HFFc6 (cell line): ENCODE results near the gene SEBOX. TPM values are rescaled to one million over a fixed set of nuclear protein-coding genes. Genes with fewer than 3 reads are reported as not detected.

Experiments used
- DNase-seq: peaks from one replicate; pipeline ENCODE4 v3.0.0-alpha.2; 2018
- H3K27ac Mint-ChIP-seq: 2 replicates; pipeline ENCODE4 v1.8.0; 2020; ENCODE audit warnings: mild to moderate bottlenecking, mixed read lengths
- H3K27me3 Mint-ChIP-seq: 2 replicates; pipeline ENCODE4 v1.8.0; 2021; ENCODE audit warnings: mild to moderate bottlenecking, moderate library complexity, mixed read lengths; ENCODE audit not compliant: insufficient read depth
- H3K36me3 Mint-ChIP-seq: 2 replicates; pipeline ENCODE4 v1.8.0; 2021; ENCODE audit warnings: low read depth, mixed read lengths
- H3K4me1 Mint-ChIP-seq: 2 replicates; pipeline ENCODE4 v1.8.0; 2020; ENCODE audit warnings: low read depth, mixed read lengths
- H3K4me3 Mint-ChIP-seq: 2 replicates; pipeline ENCODE4 v1.8.0; 2020; ENCODE audit warnings: mild to moderate bottlenecking, moderate library complexity, mixed read lengths
- H3K9me3 Mint-ChIP-seq: 2 replicates; pipeline ENCODE4 v1.8.0; 2020; ENCODE audit warnings: mild to moderate bottlenecking, mixed read lengths
- total RNA-seq, 6 experiments: library from RNA; stranded (reverse); fragmentation: NEBNext Ultra II Directional; extraction: Animal tissue kit (Norgen Biotek cat#: 25700); gene quantifications; 2 replicates in 1 of 6; 3 replicates in 5 of 6; pipeline ENCODE4 v1.2.3, GENCODE V29; 2021
- TF ChIP-seq, protein P1 (sequence below): fragments of 200-600 bp; sonication (generic); IDR thresholded peaks from 2 replicates; pipeline ENCODE4 v1.5.0; 2021; ENCODE audit warnings: antibody characterized with exemption, mild to moderate bottlenecking

The SEBOX gene
- total RNA-seq, 6 experiments from 2014 or later = not detected

DNA sequence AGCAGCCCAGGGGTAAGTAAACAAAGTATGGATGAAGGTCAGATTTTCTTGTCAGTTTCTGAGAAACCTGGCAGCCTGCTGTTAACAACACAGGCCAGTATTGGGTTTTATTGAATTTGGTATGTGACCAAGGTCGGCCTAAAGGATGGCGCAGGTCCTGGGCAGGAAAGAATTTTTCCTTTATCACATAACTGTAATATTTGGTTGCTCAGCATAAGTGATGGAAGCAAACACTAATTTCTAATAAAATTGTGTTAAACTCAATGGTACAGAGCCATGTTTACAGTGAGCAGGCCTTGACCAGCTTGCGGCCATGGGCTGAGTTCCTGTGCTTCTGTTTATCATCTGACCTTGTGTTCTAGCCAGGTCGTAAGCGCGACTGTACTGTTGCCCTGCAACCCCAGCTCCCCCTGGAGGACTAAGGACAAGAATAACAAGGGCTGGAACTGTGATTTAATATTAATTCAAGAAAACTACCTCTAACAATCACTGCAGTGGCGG lies 18.2 kb downstream of the SEBOX start:
- Mint-ChIP-seq H3K4me3 (peak overlapping the region; percentile 71), H3K27ac (peak overlapping the region; percentile 97), H3K27me3 (peaks cover 4% of the 10 kb centered on the region), H3K4me1 (peaks cover 34% of the 10 kb centered on the region), H3K9me3 (no peaks in the 10 kb centered on the region), H3K36me3 (peaks cover 44% of the 10 kb centered on the region)
- no peak for DNase-seq
- TF ChIP-seq, protein P1, sequence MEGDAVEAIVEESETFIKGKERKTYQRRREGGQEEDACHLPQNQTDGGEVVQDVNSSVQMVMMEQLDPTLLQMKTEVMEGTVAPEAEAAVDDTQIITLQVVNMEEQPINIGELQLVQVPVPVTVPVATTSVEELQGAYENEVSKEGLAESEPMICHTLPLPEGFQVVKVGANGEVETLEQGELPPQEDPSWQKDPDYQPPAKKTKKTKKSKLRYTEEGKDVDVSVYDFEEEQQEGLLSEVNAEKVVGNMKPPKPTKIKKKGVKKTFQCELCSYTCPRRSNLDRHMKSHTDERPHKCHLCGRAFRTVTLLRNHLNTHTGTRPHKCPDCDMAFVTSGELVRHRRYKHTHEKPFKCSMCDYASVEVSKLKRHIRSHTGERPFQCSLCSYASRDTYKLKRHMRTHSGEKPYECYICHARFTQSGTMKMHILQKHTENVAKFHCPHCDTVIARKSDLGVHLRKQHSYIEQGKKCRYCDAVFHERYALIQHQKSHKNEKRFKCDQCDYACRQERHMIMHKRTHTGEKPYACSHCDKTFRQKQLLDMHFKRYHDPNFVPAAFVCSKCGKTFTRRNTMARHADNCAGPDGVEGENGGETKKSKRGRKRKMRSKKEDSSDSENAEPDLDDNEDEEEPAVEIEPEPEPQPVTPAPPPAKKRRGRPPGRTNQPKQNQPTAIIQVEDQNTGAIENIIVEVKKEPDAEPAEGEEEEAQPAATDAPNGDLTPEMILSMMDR = peak; percentile 69

DNA sequence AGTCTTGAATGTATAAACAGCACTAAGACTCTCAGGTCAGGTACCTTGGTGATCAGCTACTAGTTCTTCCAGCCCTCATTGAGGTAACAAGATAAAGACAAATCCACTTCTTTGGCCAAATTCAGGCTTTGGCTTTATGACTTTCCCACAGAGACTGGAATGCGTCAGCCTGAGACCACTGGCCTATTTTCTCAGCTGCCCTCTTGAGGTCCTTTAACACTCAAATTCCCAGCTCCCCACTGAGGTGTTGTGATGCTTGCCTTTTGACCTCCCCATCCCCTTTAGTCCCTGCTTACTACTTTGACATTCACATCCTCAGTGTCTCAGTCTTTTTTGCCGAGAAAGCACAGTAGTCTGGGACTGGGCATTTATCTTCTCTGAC lies 18.8 kb downstream of the SEBOX start:
- peaks cover 38% of the 10 kb centered on the region for H3K36me3 Mint-ChIP-seq
- peaks cover 4% of the 10 kb centered on the region for H3K27me3 Mint-ChIP-seq
- TF ChIP-seq, protein P1 = no peak
- H3K4me1 Mint-ChIP-seq = peaks cover 34% of the 10 kb centered on the region
- peak overlapping the region; percentile 97 for H3K27ac Mint-ChIP-seq
- no peaks in the 10 kb centered on the region for H3K9me3 Mint-ChIP-seq
- peak overlapping the region; percentile 71 for H3K4me3 Mint-ChIP-seq
- DNase-seq = no peak

DNA sequence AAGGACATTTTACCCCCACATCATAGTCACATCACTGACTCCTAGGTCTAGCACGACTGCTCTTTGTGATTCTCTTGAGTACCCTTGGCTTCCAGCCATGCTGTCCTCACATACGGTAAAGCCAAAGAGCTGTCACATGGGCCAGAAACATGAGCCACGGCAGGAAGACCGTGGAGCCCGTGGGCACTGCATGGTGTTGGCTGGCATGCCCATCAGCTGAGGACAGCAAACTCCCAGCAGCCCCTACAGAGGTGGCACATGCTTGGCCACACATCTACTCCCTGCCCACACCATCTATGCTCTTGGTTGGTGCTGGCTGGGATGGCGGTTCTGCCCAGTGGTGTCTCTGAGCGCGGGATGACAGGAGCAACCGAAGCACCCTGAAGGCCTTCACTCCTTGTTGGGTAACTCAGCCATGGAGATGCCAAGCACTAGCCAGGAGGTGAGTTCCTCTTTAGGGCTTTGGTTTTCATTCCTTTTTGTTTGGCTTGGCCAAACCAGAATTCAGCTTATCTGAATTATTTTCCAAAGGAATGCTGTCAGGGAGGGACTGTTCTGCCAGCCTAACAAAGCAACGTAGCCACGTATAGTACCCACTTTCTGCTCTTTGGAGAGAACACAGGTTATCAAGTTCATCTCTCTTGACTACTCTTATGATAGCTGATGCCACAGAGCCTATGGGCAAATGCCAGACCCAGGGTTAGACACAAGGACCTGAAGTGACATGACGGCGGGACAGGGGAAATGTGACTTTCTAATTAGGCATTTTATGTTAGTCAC lies 19.4 kb downstream of the SEBOX start:
- peaks cover 4% of the 10 kb centered on the region for H3K27me3 Mint-ChIP-seq
- TF ChIP-seq, protein P1 = no peak
- H3K36me3 Mint-ChIP-seq = peaks cover 32% of the 10 kb centered on the region
- no peak for DNase-seq
- H3K4me1 Mint-ChIP-seq = peaks cover 34% of the 10 kb centered on the region
- peak overlapping the region; percentile 97 for H3K27ac Mint-ChIP-seq
- H3K9me3 Mint-ChIP-seq = no peaks in the 10 kb centered on the region
- peak overlapping the region; percentile 71 for H3K4me3 Mint-ChIP-seq

- peaks cover 35% of the 10 kb centered on the region for H3K36me3 Mint-ChIP-seq
- TF ChIP-seq, protein P1 = no peak
- no peak overlapping the region for H3K4me3 Mint-ChIP-seq
- peaks cover 4% of the 10 kb centered on the region for H3K27me3 Mint-ChIP-seq
- H3K9me3 Mint-ChIP-seq = no peaks in the 10 kb centered on the region
- H3K27ac Mint-ChIP-seq = no peak overlapping the region; the same call in 1 of the 2 replicates
- peaks cover 35% of the 10 kb centered on the region for H3K4me1 Mint-ChIP-seq
- no peak for DNase-seq
Measured at GRCh38 chr17:28344435-28344901, 20.5 kb downstream of the SEBOX start.

- no peak overlapping the region for H3K27ac Mint-ChIP-seq
- TF ChIP-seq, protein P1 = no peak
Measured at GRCh38 chr17:28344011-28344410, 21.0 kb downstream of the SEBOX start.

More at GRCh38 chr17:28344011-28344410, 21.0 kb downstream of the SEBOX start:
- Mint-ChIP-seq H3K9me3 (no peaks in the 10 kb centered on the region), H3K27me3 (peaks cover 4% of the 10 kb centered on the region), H3K4me3 (no peak overlapping the region), H3K4me1 (peaks cover 39% of the 10 kb centered on the region), H3K36me3 (peaks cover 38% of the 10 kb centered on the region)
- no peak for DNase-seq
